ACC112 (cell line): ENCODE data around the gene YJU2.
"Not testable (repeated sequence)": the region's sequence is repeated elsewhere in the genome, so short reads cannot be mapped to it uniquely, and the experiment has no call there.

Experiments used
- H2AFZ ChIP-seq: fragments of 200-600 bp; sonication (generic); one replicate; pipeline ENCODE4 v1.6.0; 2017; ENCODE audit warnings: antibody characterized with exemption, low read length; ENCODE audit not compliant: unreplicated experiment
- H3K27ac ChIP-seq: fragments of 200-600 bp; sonication (generic); 2 replicates; pipeline ENCODE4 v1.5.1; 2014; ENCODE audit warnings: low read depth, mild to moderate bottlenecking, antibody characterized with exemption, low read length, moderate library complexity
- H3K27me3 ChIP-seq: fragments of 200-600 bp; sonication (generic); 2 replicates; pipeline ENCODE4 v1.6.1; 2014; ENCODE audit warnings: mild to moderate bottlenecking, antibody characterized with exemption, low read length, moderate library complexity, mixed read lengths; ENCODE audit not compliant: insufficient read depth
- H3K36me3 ChIP-seq: fragments of 200-600 bp; sonication (generic); 2 replicates; pipeline ENCODE4 v1.6.1; 2016; ENCODE audit warnings: mild to moderate bottlenecking, antibody characterized with exemption, low read length, moderate library complexity, mixed read lengths; ENCODE audit not compliant: insufficient read depth
- H3K4me1 ChIP-seq: fragments of 200-600 bp; sonication (generic); one replicate; pipeline ENCODE4 v1.6.1; 2016; ENCODE audit warnings: low read length, mixed read lengths; ENCODE audit not compliant: insufficient read depth, unreplicated experiment, control insufficient read depth
- H3K4me3 ChIP-seq: fragments of 200-600 bp; sonication (generic); 2 replicates; pipeline ENCODE4 v1.5.1; 2014; ENCODE audit warnings: mild to moderate bottlenecking, low read depth, low read length
- H3K79me2 ChIP-seq: fragments of 200-600 bp; sonication (generic); one replicate; pipeline ENCODE4 v1.6.0; 2016; ENCODE audit warnings: low read length; ENCODE audit not compliant: control insufficient read depth, unreplicated experiment, insufficient read depth

The YJU2 gene

DNA sequence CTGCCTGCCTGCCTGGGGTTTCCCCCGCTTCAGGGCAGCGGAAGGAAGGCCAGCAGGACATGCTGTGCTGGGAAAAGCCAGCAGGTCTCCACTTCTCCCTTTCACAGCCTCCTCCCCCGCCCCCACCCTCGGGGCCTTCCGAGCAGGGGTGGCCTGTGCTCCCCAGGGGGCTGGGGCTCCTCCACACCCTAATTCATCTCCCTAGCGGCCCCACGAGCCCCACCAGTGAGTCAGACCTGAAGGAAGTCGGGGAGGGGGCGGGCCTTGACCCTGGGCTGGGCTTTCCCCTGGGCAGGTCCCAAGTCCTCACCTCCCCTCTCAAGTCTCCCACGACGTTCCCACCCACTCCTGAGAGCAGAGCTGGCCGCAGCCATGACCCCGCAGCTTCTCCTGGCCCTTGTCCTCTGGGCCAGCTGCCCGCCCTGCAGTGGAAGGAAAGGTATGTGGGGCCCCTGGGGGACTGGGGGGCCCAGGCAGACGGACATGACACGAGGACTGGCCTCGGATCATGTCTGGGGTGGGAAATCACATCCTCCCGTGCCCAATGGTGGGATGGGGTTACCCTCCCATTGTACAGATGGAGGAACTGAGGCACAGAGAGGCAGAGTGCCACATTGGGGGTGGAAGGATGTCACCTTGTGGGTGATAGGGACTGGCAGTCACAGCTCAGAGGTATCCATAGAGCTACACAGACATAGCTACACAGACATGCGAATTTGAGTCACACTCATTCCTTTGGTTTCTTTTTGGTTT lies 17.5 kb upstream of the YJU2 start, which contains the start of gene EBI3:
Gene EBI3 (plus strand): TSS at position 345 of the 753 bp plus-strand sequence. CDS start 28 bp downstream, at position 373.
- Histone ChIP-seq H3K36me3 (no peaks in the 10 kb centered on the region), H3K79me2 (no peaks in the 10 kb centered on the region), H3K4me1 (peaks cover 12% of the 10 kb centered on the region), H3K4me3 (0 out of 2 replicates have a peak within 1 kb of the TSS, but pooled peaks have one; percentile 11), H3K27ac (0 out of 2 replicates have a peak within 1 kb of the TSS, but pooled peaks have one; percentile 0), H3K27me3 (no peaks in the 10 kb centered on the region), H2AFZ (no peak within 1 kb of the TSS)

DNA sequence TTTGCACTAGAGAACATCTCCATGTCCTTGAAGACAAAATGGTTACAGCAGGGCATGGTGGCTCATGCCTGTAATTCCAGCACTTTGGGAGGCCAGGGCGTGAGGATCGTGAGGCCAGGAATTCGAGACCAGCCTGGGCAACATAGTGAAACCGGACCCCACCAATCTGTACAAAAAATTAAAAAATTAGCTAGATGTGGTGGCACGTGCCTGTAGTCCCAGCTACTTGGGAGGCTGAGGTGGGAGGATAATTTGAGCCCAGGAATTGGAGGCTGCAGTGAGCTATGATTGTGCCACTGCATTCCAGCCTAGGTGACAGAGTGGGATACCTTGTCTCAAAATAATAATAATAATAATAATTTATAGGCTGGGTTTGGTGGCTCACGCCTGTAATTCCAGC lies 16.6 kb upstream of the YJU2 start:
- not testable (repeated sequence) for H3K79me2 ChIP-seq, H3K27ac ChIP-seq, H2AFZ ChIP-seq, H3K36me3 ChIP-seq, H3K27me3 ChIP-seq, H3K4me3 ChIP-seq
- H3K4me1 ChIP-seq = peaks cover 12% of the 10 kb centered on the region

DNA sequence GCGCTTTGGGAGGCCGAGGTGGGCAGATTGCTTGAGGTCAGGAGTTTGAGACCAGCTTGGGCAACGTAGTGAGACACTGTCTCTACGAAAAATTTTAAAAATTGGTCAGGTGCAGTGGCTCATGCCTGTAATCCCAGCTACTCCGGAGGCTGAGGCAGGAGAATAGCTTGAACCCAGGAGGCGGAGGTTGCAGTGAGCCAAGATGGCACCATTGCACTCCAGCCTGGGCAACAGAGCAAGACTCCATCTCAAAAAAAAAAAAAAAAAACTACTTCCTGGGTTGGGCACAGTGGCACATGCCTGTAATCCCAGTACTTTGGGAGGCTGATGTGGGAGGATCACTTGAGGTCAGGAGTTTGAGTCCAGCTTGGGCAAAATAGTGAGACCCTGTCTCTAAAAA lies 15.4 kb upstream of the YJU2 start:
- not testable (repeated sequence) for H3K36me3 ChIP-seq, H3K4me3 ChIP-seq, H3K27me3 ChIP-seq, H2AFZ ChIP-seq, H3K27ac ChIP-seq, H3K79me2 ChIP-seq
- H3K4me1 ChIP-seq = peaks cover 12% of the 10 kb centered on the region

DNA sequence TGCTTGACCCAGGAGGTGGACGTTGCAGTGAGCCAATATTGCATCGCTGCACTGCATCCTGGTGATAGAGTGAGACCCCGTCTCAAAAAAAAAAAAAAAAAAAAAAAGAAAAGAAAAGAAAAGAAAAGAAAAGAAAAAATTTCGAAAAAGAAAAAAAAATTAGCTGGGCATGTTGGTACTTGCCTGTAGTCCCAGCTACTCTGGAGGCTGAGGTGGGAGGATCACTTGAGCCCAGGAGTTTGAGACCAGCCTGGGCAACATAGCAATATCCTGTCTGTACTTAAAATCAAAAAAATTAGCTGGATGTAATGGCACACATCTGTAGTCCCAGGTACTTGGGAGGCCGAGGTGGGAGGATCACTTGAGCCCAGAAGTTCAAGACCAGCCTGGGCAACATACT lies 14.7 kb upstream of the YJU2 start:
- not testable (repeated sequence) for H2AFZ ChIP-seq, H3K36me3 ChIP-seq, H3K27me3 ChIP-seq, H3K79me2 ChIP-seq, H3K27ac ChIP-seq, H3K4me3 ChIP-seq
- H3K4me1 ChIP-seq = peaks cover 12% of the 10 kb centered on the region

DNA sequence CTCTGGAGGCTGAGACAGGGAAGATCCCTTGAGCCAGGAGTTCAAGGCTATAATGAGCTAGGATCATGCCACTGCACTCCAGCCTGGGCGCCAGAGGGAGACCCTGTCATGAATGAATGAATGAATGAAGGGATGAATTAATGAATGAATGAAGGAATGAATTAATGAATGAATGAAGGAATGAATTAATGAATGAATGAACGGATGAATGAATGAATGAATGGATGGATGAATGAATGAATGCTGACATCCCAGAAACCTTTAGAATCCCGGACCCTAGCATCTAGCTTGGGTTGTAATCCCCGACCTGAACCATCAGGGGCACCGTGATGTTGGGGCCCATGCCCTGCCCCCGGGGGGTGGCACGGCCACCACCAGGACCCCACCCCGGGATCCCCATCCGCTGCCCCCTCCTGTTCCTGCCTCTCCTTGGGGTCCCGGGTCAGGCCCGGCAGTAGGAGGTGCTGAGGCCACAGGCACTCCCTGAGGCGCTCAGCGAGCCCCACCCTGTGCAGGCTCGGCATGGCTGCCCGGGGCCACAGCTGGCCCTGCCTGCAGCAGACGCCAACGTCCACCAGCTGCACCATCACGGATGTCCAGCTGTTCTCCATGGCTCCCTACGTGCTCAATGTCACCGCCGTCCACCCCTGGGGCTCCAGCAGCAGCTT lies 14.1 kb upstream of the YJU2 start:
- no peaks in the 10 kb centered on the region for H3K36me3 ChIP-seq
- no peak overlapping the region for H3K4me3 ChIP-seq
- no peaks in the 10 kb centered on the region for H3K27me3 ChIP-seq
- no peak overlapping the region for H2AFZ ChIP-seq
- H3K79me2 ChIP-seq = no peaks in the 10 kb centered on the region
- no peak overlapping the region for H3K27ac ChIP-seq
- H3K4me1 ChIP-seq = peaks cover 12% of the 10 kb centered on the region

DNA sequence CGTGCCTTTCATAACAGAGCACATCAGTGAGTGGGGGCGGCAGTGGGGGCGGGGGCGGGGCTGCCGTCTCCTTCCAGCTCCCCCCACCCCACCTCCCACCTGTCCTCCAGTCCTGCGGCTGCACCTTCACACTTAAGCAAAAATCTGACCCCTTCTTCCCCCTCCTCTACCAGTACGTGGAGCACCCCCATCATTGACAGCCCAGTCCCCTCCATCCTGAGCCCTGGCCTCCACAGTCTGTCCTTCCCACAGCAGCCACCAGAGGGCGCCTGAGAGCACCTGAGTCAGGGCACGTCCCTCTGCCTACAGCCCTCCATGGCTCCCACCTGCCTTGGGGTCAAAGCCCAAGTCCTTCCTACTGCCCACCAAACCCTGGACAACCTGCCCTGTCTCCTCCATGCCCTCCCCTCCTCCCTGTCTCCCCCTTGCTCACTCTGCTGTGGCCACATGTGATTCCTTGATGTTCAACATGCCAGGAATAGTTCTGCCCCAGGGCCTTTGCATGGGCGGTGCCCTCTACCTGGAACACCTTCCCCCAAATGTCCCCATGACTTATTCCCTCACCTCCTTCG lies 13.5 kb upstream of the YJU2 start:
- peaks cover 11% of the 10 kb centered on the region for H3K4me1 ChIP-seq
- no peak overlapping the region for H2AFZ ChIP-seq
- H3K4me3 ChIP-seq = no peak overlapping the region
- H3K27me3 ChIP-seq = no peaks in the 10 kb centered on the region
- no peaks in the 10 kb centered on the region for H3K36me3 ChIP-seq
- no peaks in the 10 kb centered on the region for H3K79me2 ChIP-seq
- H3K27ac ChIP-seq = no peak overlapping the region

DNA sequence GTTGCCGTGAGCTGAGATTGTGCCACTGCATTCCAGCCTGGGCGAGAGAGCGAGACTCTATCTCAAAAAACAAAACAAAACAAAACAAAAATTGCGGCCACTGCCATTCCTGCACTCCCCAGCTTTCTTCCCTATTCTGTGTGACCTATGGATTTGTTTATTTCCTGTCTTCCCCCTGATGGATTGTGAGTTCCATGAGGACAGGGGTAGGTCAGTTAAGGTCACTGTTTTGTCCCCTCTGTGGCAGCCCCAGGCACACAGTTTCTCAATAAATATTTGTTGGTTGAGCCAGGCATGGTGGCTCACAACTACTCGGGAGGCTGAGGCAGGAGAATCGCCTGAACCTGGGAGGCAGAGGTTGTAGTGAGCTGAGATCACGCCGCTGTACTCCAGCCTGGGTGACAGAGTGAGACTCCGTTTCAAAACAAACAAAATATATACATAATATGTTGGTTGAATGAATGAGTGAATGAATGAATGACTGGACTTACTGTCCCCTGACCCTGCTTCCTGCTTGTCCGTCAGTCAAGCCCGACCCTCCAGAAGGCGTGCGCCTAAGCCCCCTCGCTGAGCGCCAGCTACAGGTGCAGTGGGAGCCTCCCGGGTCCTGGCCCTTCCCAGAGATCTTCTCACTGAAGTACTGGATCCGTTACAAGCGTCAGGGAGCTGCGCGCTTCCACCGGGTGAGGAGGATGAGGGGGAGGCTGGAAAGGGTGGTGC lies 12.6 kb upstream of the YJU2 start:
- Histone ChIP-seq H3K27me3 (no peaks in the 10 kb centered on the region), H3K36me3 (no peaks in the 10 kb centered on the region), H3K79me2 (no peaks in the 10 kb centered on the region), H3K4me3 (no peak overlapping the region), H2AFZ (no peak overlapping the region), H3K27ac (no peak overlapping the region), H3K4me1 (peaks cover 3% of the 10 kb centered on the region)

DNA sequence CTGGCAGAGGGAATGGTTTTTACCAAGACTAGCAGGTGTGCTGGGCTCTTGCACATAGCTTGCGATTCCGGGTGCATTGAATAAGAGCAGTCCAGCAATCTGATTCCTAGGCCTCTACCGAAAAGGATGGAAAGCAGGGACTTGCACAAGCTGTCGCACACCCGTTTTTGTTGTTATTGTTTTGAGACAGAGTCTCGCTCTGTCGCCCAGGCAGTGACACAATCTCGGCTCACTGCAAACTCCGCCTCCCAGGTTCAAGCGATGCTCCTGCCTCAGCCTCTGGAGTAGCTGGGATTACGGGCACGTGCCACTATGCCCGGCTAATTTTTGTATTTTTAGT lies 12.0 kb upstream of the YJU2 start:
- Histone ChIP-seq H3K4me3 (no peak overlapping the region), H3K79me2 (no peaks in the 10 kb centered on the region), H2AFZ (no peak overlapping the region), H3K27me3 (no peaks in the 10 kb centered on the region), H3K4me1 (no peaks in the 10 kb centered on the region), H3K36me3 (no peaks in the 10 kb centered on the region), H3K27ac (no peak overlapping the region)

DNA sequence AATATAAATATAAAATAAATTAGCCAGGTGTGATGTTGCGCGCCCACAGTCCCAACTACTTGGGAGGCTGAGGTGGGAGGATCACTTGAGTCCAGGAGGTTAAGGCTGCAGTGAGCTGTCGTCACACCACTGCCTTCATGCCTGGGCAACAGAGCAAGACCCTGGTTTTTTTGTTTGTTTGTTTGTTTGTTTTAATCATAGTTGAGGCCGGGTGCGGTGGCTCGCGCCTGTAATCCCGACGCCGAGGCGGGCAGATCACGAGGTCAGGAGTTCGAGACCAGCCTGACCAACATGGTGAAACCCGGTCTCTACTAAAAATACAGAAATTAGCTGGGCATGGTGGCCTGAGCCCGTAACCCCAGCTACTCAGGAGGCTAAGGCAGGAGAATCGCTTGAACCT lies 9.4 kb upstream of the YJU2 start:
- H2AFZ ChIP-seq, H3K4me3 ChIP-seq, H3K36me3 ChIP-seq, H3K4me1 ChIP-seq, H3K27ac ChIP-seq, H3K79me2 ChIP-seq, H3K27me3 ChIP-seq: not testable (repeated sequence)

DNA sequence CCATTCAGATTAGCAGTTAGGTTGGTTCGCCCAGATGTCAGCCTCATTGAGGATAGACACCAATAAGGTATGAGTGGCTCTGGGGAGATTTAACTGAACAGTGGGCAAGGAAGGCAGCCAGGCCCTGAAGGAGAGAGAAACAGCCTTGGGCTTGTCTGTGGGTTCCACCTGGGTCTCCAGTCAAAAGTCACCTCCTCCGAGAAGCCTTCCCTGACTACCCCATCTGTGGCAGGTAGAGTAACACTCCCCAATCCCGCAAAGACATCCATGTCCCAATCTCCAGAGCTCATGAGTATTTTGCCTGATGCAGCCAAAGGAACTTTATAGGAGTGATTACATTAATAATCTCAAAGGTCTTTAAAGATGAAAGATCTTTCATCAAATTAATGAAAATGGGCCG lies 8.0 kb upstream of the YJU2 start:
- Histone ChIP-seq H3K27me3 (no peaks in the 10 kb centered on the region), H3K4me3 (no peak overlapping the region)

More for the DNA sequence above, 8.0 kb upstream of the YJU2 start:
- Histone ChIP-seq H2AFZ (no peak overlapping the region), H3K4me1 (no peaks in the 10 kb centered on the region), H3K27ac (no peak overlapping the region), H3K79me2 (no peaks in the 10 kb centered on the region), H3K36me3 (no peaks in the 10 kb centered on the region)
